Osteocyte (in vitro differentiated cells): ENCODE data around the gene EDN2. TPM values are rescaled to one million over a fixed set of nuclear protein-coding genes. Genes with fewer than 3 reads are reported as not detected.
A peak's percentile ranks its signal among the peaks of the same experiment; 100 is the strongest.

ENCODE experiments used
- DNase-seq: peaks from one replicate; pipeline ENCODE4 v3.0.0; 2021; ENCODE audit warnings: mixed read lengths; ENCODE audit not compliant: unreplicated experiment; ENCODE audit errors: extremely low spot score
- H3K27ac Mint-ChIP-seq: one replicate; pipeline ENCODE4 v1.8.0; 2021; ENCODE audit warnings: mild to moderate bottlenecking, mixed read lengths; ENCODE audit not compliant: unreplicated experiment
- H3K27me3 Mint-ChIP-seq: one replicate; pipeline ENCODE4 v1.8.0; 2021; ENCODE audit warnings: mixed read lengths; ENCODE audit not compliant: unreplicated experiment
- H3K36me3 Mint-ChIP-seq: one replicate; pipeline ENCODE4 v1.8.0; 2021; ENCODE audit warnings: mixed read lengths; ENCODE audit not compliant: unreplicated experiment
- H3K4me1 Mint-ChIP-seq: one replicate; pipeline ENCODE4 v1.8.0; 2021; ENCODE audit warnings: mixed read lengths; ENCODE audit not compliant: unreplicated experiment
- H3K4me3 Mint-ChIP-seq: one replicate; pipeline ENCODE4 v1.8.0; 2021; ENCODE audit warnings: mild to moderate bottlenecking, moderate library complexity, mixed read lengths; ENCODE audit not compliant: unreplicated experiment
- H3K9me3 Mint-ChIP-seq: one replicate; pipeline ENCODE4 v1.8.0; 2021; ENCODE audit warnings: mixed read lengths; ENCODE audit not compliant: unreplicated experiment
- CTCF ChIP-seq: fragments of 200-600 bp; sonication (generic); IDR thresholded peaks from 2 replicates; pipeline ENCODE4 v1.5.0; 2021; ENCODE audit warnings: antibody characterized with exemption, mild to moderate bottlenecking, moderate library complexity
- total RNA-seq: library from RNA; stranded (reverse); gene quantifications from 2 replicates; pipeline ENCODE4 v1.2.1, GENCODE V29; 2021

The EDN2 gene
- total RNA-seq, 1 donor from 2014 or later: not detected

- Mint-ChIP-seq H3K9me3 (no peaks in the 10 kb centered on the region), H3K4me1 (peaks cover 28% of the 10 kb centered on the region), H3K27me3 (no peaks in the 10 kb centered on the region), H3K27ac (no peak overlapping the region), H3K36me3 (no peaks in the 10 kb centered on the region), H3K4me3 (peak overlapping the region; percentile 67)
- DNase-seq: peak; percentile 98
- peak; percentile 91 for TF ChIP-seq CTCF
Measured at GRCh38 chr1:41516168-41517061, 31.9 kb upstream of the EDN2 start.

GRCh38 chr1:41515778-41516167 is 31.3 kb upstream of the EDN2 start:
- Mint-ChIP-seq H3K27ac (no peak overlapping the region), H3K4me3 (no peak overlapping the region), H3K9me3 (no peaks in the 10 kb centered on the region), H3K27me3 (no peaks in the 10 kb centered on the region), H3K4me1 (peaks cover 28% of the 10 kb centered on the region), H3K36me3 (no peaks in the 10 kb centered on the region)
- no peak for TF ChIP-seq CTCF
- no peak for DNase-seq

GRCh38 chr1:41515131-41515678 is 30.7 kb upstream of the EDN2 start:
- no peak overlapping the region for H3K27ac Mint-ChIP-seq
- no peaks in the 10 kb centered on the region for H3K9me3 Mint-ChIP-seq
- no peaks in the 10 kb centered on the region for H3K27me3 Mint-ChIP-seq
- no peak for DNase-seq
- no peak overlapping the region for H3K4me3 Mint-ChIP-seq
- H3K4me1 Mint-ChIP-seq: peaks cover 28% of the 10 kb centered on the region
- TF ChIP-seq CTCF: no peak
- no peaks in the 10 kb centered on the region for H3K36me3 Mint-ChIP-seq

- Mint-ChIP-seq H3K4me1 (peaks cover 28% of the 10 kb centered on the region), H3K27me3 (no peaks in the 10 kb centered on the region), H3K36me3 (no peaks in the 10 kb centered on the region), H3K9me3 (no peaks in the 10 kb centered on the region), H3K27ac (no peak overlapping the region), H3K4me3 (no peak overlapping the region)
- no peak for DNase-seq
- TF ChIP-seq CTCF: no peak
Measured at GRCh38 chr1:41514381-41514780, 29.9 kb upstream of the EDN2 start.

- peak; percentile 40 for TF ChIP-seq CTCF
- Mint-ChIP-seq H3K4me1 (peaks cover 28% of the 10 kb centered on the region), H3K9me3 (no peaks in the 10 kb centered on the region), H3K27ac (peak overlapping the region; percentile 20), H3K27me3 (no peaks in the 10 kb centered on the region), H3K36me3 (no peaks in the 10 kb centered on the region), H3K4me3 (no peak overlapping the region)
- DNase-seq: no peak
Measured at GRCh38 chr1:41513383-41513735, 28.9 kb upstream of the EDN2 start.
